Mesendoderm (in vitro differentiated cells): Measurements from ENCODE around the gene CAMTA2.
A peak's percentile ranks its signal among the peaks of the same experiment; 100 is the strongest.

Experiments
- DNase-seq: peaks from one replicate; pipeline ENCODE4 v3.0.0; 2013
- H2AK5ac ChIP-seq: 2 replicates; pipeline ENCODE4 v1.6.1; 2013; ENCODE audit warnings: low read length, inconsistent platforms
- H2BK120ac ChIP-seq: 2 replicates; pipeline ENCODE4 v1.6.1; 2013; ENCODE audit warnings: low read depth, mild to moderate bottlenecking, low read length, moderate library complexity, mixed read lengths
- H2BK15ac ChIP-seq: replicated peaks from 2 replicates; pipeline ENCODE4 v1.6.1; 2013; ENCODE audit warnings: low read depth, mild to moderate bottlenecking, moderate library complexity
- H2BK5ac ChIP-seq: 2 replicates; pipeline ENCODE4 v1.6.1; 2013; ENCODE audit warnings: low read length, inconsistent platforms
- H3K18ac ChIP-seq: 2 replicates; pipeline ENCODE4 v1.6.1; 2013; ENCODE audit warnings: mild to moderate bottlenecking, low read length, mixed read lengths
- H3K23ac ChIP-seq: one replicate; pipeline ENCODE4 v1.6.1; 2013; ENCODE audit warnings: low read length
- H3K27ac ChIP-seq: 2 replicates; pipeline ENCODE4 v1.5.1; 2013; ENCODE audit warnings: low read depth, mild to moderate bottlenecking, inconsistent platforms, low read length, moderate library complexity
- H3K27me3 ChIP-seq: 2 replicates; pipeline ENCODE4 v1.6.1; 2013; ENCODE audit warnings: low read length, control low read depth, mild to moderate bottlenecking, inconsistent platforms; ENCODE audit not compliant: insufficient read depth, poor library complexity
- H3K36me3 ChIP-seq: 2 replicates; pipeline ENCODE4 v1.6.1; 2013; ENCODE audit warnings: low read length, inconsistent platforms; ENCODE audit not compliant: control insufficient read depth, insufficient read depth
- H3K4ac ChIP-seq: one replicate; pipeline ENCODE4 v1.6.1; 2013; ENCODE audit warnings: low read depth, mild to moderate bottlenecking, low read length, moderate library complexity
- H3K4me1 ChIP-seq: 2 replicates; pipeline ENCODE4 v1.6.1; 2013; ENCODE audit warnings: low read depth, low read length, inconsistent platforms; ENCODE audit not compliant: control insufficient read depth
- H3K4me2 ChIP-seq: 2 replicates; pipeline ENCODE4 v1.6.1; 2013; ENCODE audit warnings: low read length
- H3K4me3 ChIP-seq: 2 replicates; pipeline ENCODE4 v1.5.1; 2013; ENCODE audit warnings: mild to moderate bottlenecking, low read length
- H3K56ac ChIP-seq: one replicate; pipeline ENCODE4 v1.6.1; 2013; ENCODE audit warnings: low read length
- H3K79me1 ChIP-seq: 2 replicates; pipeline ENCODE4 v1.6.1; 2013; ENCODE audit warnings: low read length, inconsistent platforms
- H3K79me2 ChIP-seq: 2 replicates; pipeline ENCODE4 v1.6.1; 2013; ENCODE audit warnings: mild to moderate bottlenecking, low read length; ENCODE audit not compliant: control insufficient read depth, insufficient read depth
- H3K9ac ChIP-seq: 2 replicates; pipeline ENCODE4 v1.6.1; 2013; ENCODE audit warnings: low read length, inconsistent platforms
- H4K5ac ChIP-seq: one replicate; pipeline ENCODE4 v1.6.1; 2013; ENCODE audit warnings: low read length
- H4K8ac ChIP-seq: one replicate; pipeline ENCODE4 v1.6.1; 2013; ENCODE audit warnings: low read depth, mild to moderate bottlenecking, control low read depth, low read length, moderate library complexity
- WGBS: extraction: QIAGEN DNeasy Blood & Tissue Kit; methylation state at CpG from one replicate; pipeline ENCODE4 v1.1.7; 2013; ENCODE audit warnings: low lambda C conversion rate, missing lambda C conversion rate; ENCODE audit not compliant: insufficient coverage; ENCODE audit errors: extremely low coverage; 5-methylcytosine and 5-hydroxymethylcytosine counted together

Gene CAMTA2

GRCh38 chr17:4982305-4982704 lies 5.2 kb downstream of the CAMTA2 start:
- no peak overlapping the region for H4K5ac ChIP-seq
- no peak overlapping the region for H3K23ac ChIP-seq
- DNase-seq: no peak
- H4K8ac ChIP-seq: no peak overlapping the region
- H3K4ac ChIP-seq: no peak overlapping the region
- no peaks in the 10 kb centered on the region for H3K36me3 ChIP-seq
- H3K27ac ChIP-seq: no peak overlapping the region
- no peak overlapping the region for H3K18ac ChIP-seq
- no peak overlapping the region for H3K4me2 ChIP-seq
- H3K79me2 ChIP-seq: no peaks in the 10 kb centered on the region
- no peaks in the 10 kb centered on the region for H3K79me1 ChIP-seq
- no peak overlapping the region for H3K4me3 ChIP-seq
- no peak overlapping the region for H2AK5ac ChIP-seq
- no peaks in the 10 kb centered on the region for H3K4me1 ChIP-seq
- no peak overlapping the region for H3K56ac ChIP-seq
- H2BK120ac ChIP-seq: no peak overlapping the region
- no peak overlapping the region for H3K9ac ChIP-seq
- H2BK15ac ChIP-seq: no peak overlapping the region
- WGBS: no CpG with 5 or more reads among the region's 5 CpGs
- H2BK5ac ChIP-seq: no peak overlapping the region
- H3K27me3 ChIP-seq: no peaks in the 10 kb centered on the region

GRCh38 chr17:4980644-4981216 lies 6.7 kb downstream of the CAMTA2 start:
- Histone ChIP-seq H2BK5ac (no peak overlapping the region), H3K23ac (no peak overlapping the region), H3K27ac (no peak overlapping the region), H3K79me2 (no peaks in the 10 kb centered on the region), H2BK120ac (no peak overlapping the region), H3K4me2 (no peak overlapping the region), H4K8ac (no peak overlapping the region), H3K4ac (no peak overlapping the region), H3K9ac (no peak overlapping the region), H3K56ac (no peak overlapping the region), H3K18ac (no peak overlapping the region), H3K4me1 (no peaks in the 10 kb centered on the region), H3K79me1 (no peaks in the 10 kb centered on the region), H3K4me3 (no peak overlapping the region), H3K36me3 (no peaks in the 10 kb centered on the region), H4K5ac (no peak overlapping the region), H2AK5ac (no peak overlapping the region), H3K27me3 (no peaks in the 10 kb centered on the region), H2BK15ac (no peak overlapping the region)
- DNase-seq: peak; percentile 90
- no CpG with 5 or more reads among the region's 6 CpGs for WGBS

GRCh38 chr17:4978726-4979125 lies 8.7 kb downstream of the CAMTA2 start:
- H3K23ac ChIP-seq: no peak overlapping the region
- H3K18ac ChIP-seq: no peak overlapping the region
- H3K36me3 ChIP-seq: no peaks in the 10 kb centered on the region
- no peaks in the 10 kb centered on the region for H3K4me1 ChIP-seq
- no peak overlapping the region for H2AK5ac ChIP-seq
- H3K79me1 ChIP-seq: no peaks in the 10 kb centered on the region
- H3K9ac ChIP-seq: no peak overlapping the region
- no peaks in the 10 kb centered on the region for H3K79me2 ChIP-seq
- H2BK120ac ChIP-seq: no peak overlapping the region
- H2BK5ac ChIP-seq: no peak overlapping the region
- no peak for DNase-seq
- H4K5ac ChIP-seq: no peak overlapping the region
- H3K4me2 ChIP-seq: no peak overlapping the region
- H3K27ac ChIP-seq: no peak overlapping the region
- no peaks in the 10 kb centered on the region for H3K27me3 ChIP-seq
- no peak overlapping the region for H4K8ac ChIP-seq
- H3K4me3 ChIP-seq: no peak overlapping the region
- H2BK15ac ChIP-seq: no peak overlapping the region
- no peak overlapping the region for H3K4ac ChIP-seq
- H3K56ac ChIP-seq: no peak overlapping the region

- H2AK5ac ChIP-seq: no peak overlapping the region
- H3K79me2 ChIP-seq: peaks cover 3% of the 10 kb centered on the region
- no peak overlapping the region for H3K23ac ChIP-seq
- DNase-seq: no peak
- no peak overlapping the region for H2BK120ac ChIP-seq
- H3K4me3 ChIP-seq: no peak overlapping the region
- H4K5ac ChIP-seq: no peak overlapping the region
- WGBS: no CpG with 5 or more reads among the region's 9 CpGs
- H3K9ac ChIP-seq: no peak overlapping the region
- no peak overlapping the region for H3K56ac ChIP-seq
- H3K4ac ChIP-seq: no peak overlapping the region
- H3K79me1 ChIP-seq: peaks cover 3% of the 10 kb centered on the region
- H3K27ac ChIP-seq: no peak overlapping the region
- no peak overlapping the region for H4K8ac ChIP-seq
- no peak overlapping the region for H2BK15ac ChIP-seq
- no peak overlapping the region for H3K18ac ChIP-seq
- H3K36me3 ChIP-seq: no peaks in the 10 kb centered on the region
- peaks cover 2% of the 10 kb centered on the region for H3K4me1 ChIP-seq
- no peaks in the 10 kb centered on the region for H3K27me3 ChIP-seq
- no peak overlapping the region for H3K4me2 ChIP-seq
- no peak overlapping the region for H2BK5ac ChIP-seq
Observed at GRCh38 chr17:4974115-4974670, 13.3 kb downstream of the CAMTA2 start.

GRCh38 chr17:4973256-4974114 lies 14.0 kb downstream of the CAMTA2 start:
- H3K4me2 ChIP-seq: no peak overlapping the region
- no peak overlapping the region for H3K18ac ChIP-seq
- H3K79me1 ChIP-seq: peaks cover 6% of the 10 kb centered on the region
- no peak overlapping the region for H2BK15ac ChIP-seq
- H2AK5ac ChIP-seq: no peak overlapping the region
- H3K4ac ChIP-seq: no peak overlapping the region
- H3K56ac ChIP-seq: no peak overlapping the region
- no peak overlapping the region for H2BK120ac ChIP-seq
- no peak overlapping the region for H4K8ac ChIP-seq
- H4K5ac ChIP-seq: no peak overlapping the region
- H3K9ac ChIP-seq: no peak overlapping the region
- H3K27me3 ChIP-seq: no peaks in the 10 kb centered on the region
- no peaks in the 10 kb centered on the region for H3K36me3 ChIP-seq
- no peak for DNase-seq
- no peak overlapping the region for H2BK5ac ChIP-seq
- no peak overlapping the region for H3K23ac ChIP-seq
- H3K4me3 ChIP-seq: no peak overlapping the region
- peaks cover 2% of the 10 kb centered on the region for H3K4me1 ChIP-seq
- H3K27ac ChIP-seq: no peak overlapping the region
- peaks cover 3% of the 10 kb centered on the region for H3K79me2 ChIP-seq
- WGBS: no CpG with 5 or more reads among the region's 10 CpGs
